Loucy (cell line): ENCODE data around the gene SERINC1.

Experiments
- EZH2phosphoT487 ChIP-seq: fragments of 200-600 bp; IDR thresholded peaks from 2 replicates; pipeline ENCODE4 v1.6.1; 2018; ENCODE audit warnings: antibody characterized with exemption, mild to moderate bottlenecking, moderate library complexity, borderline replicate concordance
- TF ChIP-seq, protein P1 (sequence below): fragments of 200-600 bp; sonication (generic); conservative IDR thresholded peaks from 2 replicates; pipeline ENCODE4 v1.5.1; 2014; ENCODE audit warnings: mild to moderate bottlenecking, antibody characterized with exemption, low read length

GRCh38 chr6:122429323-122429722, 42.3 kb downstream of the SERINC1 start:
- TF ChIP-seq, protein P1, sequence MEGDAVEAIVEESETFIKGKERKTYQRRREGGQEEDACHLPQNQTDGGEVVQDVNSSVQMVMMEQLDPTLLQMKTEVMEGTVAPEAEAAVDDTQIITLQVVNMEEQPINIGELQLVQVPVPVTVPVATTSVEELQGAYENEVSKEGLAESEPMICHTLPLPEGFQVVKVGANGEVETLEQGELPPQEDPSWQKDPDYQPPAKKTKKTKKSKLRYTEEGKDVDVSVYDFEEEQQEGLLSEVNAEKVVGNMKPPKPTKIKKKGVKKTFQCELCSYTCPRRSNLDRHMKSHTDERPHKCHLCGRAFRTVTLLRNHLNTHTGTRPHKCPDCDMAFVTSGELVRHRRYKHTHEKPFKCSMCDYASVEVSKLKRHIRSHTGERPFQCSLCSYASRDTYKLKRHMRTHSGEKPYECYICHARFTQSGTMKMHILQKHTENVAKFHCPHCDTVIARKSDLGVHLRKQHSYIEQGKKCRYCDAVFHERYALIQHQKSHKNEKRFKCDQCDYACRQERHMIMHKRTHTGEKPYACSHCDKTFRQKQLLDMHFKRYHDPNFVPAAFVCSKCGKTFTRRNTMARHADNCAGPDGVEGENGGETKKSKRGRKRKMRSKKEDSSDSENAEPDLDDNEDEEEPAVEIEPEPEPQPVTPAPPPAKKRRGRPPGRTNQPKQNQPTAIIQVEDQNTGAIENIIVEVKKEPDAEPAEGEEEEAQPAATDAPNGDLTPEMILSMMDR: no peak
- no peak for TF ChIP-seq EZH2phosphoT487
